ENCODE results near the gene PIH1D2. TPM values are rescaled to one million over a fixed set of nuclear protein-coding genes. Genes with fewer than 3 reads are reported as not detected.

Gene PIH1D2
- total RNA-seq, 4 donors from 2014 or later: 0.48 to 2.4 (median 1.8) TPM; not detected in 1

DNA sequence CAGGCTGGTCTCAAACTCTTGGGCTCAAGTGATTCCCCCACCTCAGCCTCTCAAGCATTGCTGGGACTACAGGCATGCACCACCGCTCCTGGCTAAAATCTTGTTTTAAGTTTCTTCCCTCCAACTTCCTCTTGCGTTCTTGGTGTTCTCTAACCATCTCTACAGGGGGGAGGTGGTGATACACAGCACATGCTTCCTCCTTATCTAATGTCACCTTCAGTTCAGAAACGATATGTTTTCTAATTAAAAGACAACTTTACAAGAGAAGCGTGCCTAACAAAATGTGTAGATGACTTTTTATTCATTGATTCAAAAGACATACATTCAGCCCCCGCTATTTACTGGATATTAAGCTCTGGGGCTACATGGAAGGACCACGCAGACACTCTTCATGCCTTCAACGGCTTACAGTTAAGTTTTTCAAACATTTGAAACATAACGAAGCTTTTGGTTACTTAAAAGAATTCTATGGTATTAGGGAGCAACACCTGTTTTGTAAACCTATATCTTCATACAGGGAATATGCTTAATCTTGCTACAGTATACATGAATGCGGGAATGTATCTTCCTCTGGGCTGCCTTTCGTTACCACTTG is 49.5 kb downstream of the PIH1D2 start:
- TF ChIP-seq, protein P1, sequence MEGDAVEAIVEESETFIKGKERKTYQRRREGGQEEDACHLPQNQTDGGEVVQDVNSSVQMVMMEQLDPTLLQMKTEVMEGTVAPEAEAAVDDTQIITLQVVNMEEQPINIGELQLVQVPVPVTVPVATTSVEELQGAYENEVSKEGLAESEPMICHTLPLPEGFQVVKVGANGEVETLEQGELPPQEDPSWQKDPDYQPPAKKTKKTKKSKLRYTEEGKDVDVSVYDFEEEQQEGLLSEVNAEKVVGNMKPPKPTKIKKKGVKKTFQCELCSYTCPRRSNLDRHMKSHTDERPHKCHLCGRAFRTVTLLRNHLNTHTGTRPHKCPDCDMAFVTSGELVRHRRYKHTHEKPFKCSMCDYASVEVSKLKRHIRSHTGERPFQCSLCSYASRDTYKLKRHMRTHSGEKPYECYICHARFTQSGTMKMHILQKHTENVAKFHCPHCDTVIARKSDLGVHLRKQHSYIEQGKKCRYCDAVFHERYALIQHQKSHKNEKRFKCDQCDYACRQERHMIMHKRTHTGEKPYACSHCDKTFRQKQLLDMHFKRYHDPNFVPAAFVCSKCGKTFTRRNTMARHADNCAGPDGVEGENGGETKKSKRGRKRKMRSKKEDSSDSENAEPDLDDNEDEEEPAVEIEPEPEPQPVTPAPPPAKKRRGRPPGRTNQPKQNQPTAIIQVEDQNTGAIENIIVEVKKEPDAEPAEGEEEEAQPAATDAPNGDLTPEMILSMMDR (IDR thresholded peaks at IDR 0.05): no peak
- ATAC-seq (ENCODE audit: low FRiP score) (no peak), DNase-seq (ENCODE audit: low spot score) (no peak)

DNA sequence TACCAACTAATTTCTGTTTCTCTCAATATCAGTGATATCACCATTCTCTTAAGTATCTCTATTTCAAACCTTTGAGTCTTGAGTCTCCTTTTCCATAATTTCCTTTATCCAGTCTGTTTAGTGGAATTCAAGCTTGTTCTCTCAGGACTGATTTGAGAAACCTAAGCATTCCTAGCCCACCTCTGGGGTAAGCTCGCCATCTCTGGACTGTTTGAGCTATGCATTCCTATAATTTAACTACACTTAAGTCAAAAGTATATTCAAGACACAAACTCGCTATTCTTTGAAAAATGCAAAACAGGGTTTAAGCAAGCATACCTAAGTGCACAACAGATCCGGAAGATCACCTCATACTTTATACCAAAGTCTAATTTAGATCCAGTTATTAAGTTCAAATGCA is 50.7 kb downstream of the PIH1D2 start:
- no peak for DNase-seq (ENCODE audit: low spot score)
- no peak for ATAC-seq (ENCODE audit: low FRiP score)
- TF ChIP-seq, protein P1 (IDR thresholded peaks at IDR 0.05): no peak

DNA sequence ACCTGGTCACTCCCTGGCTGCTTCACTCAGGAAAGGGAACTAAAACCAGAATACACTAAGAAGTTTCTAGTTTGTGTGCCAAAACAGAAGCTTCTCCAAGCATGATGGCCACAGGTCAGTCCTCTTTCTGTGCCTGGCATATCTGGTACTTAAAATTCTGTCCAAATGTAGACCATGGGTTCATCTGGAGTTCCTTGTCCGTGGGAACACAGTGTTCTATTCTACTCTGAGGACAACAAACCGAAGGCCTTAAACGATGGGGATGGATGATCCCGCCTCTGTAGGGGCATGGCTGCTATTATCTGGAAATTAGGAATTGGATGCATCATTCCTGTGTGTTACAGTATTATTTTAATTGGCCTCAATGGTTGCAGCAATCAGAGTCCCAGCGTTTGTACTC is 54.8 kb downstream of the PIH1D2 start:
- TF ChIP-seq, protein P1 (IDR thresholded peaks at IDR 0.05): no peak
- DNase-seq (ENCODE audit: low spot score) (no peak), ATAC-seq (ENCODE audit: low FRiP score) (no peak)

Small RNA genes lying within 50 kb of the gene (small RNA-seq; reads per million reads assigned to genes)
- not detected for gene AP000907.3
- not detected for gene RNU6-893P

Other genes starting within 250 kb of the PIH1D2 start
- gene ALG9, start 202.4 kb downstream of the PIH1D2 start, total RNA-seq: 100 to 1,000 TPM in 1 of 4 donors, 10 to 100 TPM in 3; 21.0 to 168 (median 34.7) TPM
- gene FDXACB1, start 194.9 kb downstream of the PIH1D2 start, total RNA-seq: 1 to 10 TPM; 1.1 to 2.7 (median 1.6) TPM
- 10 to 100 TPM; 12.2 to 40.0 (median 20.2) TPM for gene CFAP68, start 194.5 kb downstream of the PIH1D2 start, total RNA-seq
- gene CRYAB, start 162.2 kb downstream of the PIH1D2 start, total RNA-seq: 1,000 to 10,000 TPM in 1 of 4 donors, 100 to 1,000 TPM in 2, 10 to 100 TPM in 1; 82.4 to 1,340 (median 304) TPM
- 1 to 10 TPM in 2 of 4 donors, not detected in 2; 3.1 to 4.6 TPM for gene HSPB2, start 161.3 kb downstream of the PIH1D2 start, total RNA-seq
- 1 to 10 TPM in 3 of 4 donors, not detected in 1; 3.4 to 7.9 (median 7.5) TPM for gene C11orf52, start 155.1 kb downstream of the PIH1D2 start, total RNA-seq
- 10 to 100 TPM; 36.4 to 79.3 (median 40.7) TPM for gene DIXDC1, start 136.7 kb downstream of the PIH1D2 start, total RNA-seq
- gene DLAT, start 48.6 kb downstream of the PIH1D2 start, total RNA-seq: 10 to 100 TPM; 20.5 to 61.6 (median 36.1) TPM
- gene NKAPD1, start 282 bp upstream of the PIH1D2 start, total RNA-seq: 10 to 100 TPM; 11.0 to 15.4 (median 11.1) TPM
- gene TIMM8B, start 12.7 kb upstream of the PIH1D2 start, total RNA-seq: 10 to 100 TPM; 31.5 to 37.1 (median 33.9) TPM
- gene SDHD, start 12.9 kb upstream of the PIH1D2 start, total RNA-seq: 100 to 1,000 TPM in 2 of 4 donors, 10 to 100 TPM in 2; 85.0 to 145 (median 104) TPM
- gene IL18, start 90.1 kb upstream of the PIH1D2 start, total RNA-seq: 10 to 100 TPM; 10.4 to 70.9 (median 30.8) TPM
- under 1 TPM in 1 of 4 donors, not detected in 3; 0.96 TPM for gene TEX12, start 93.4 kb upstream of the PIH1D2 start, total RNA-seq
- 10 to 100 TPM in 3 of 4 donors, 1 to 10 TPM in 1; 4.4 to 33.6 (median 18.3) TPM for gene BCO2, start 101.5 kb upstream of the PIH1D2 start, total RNA-seq
- gene PTS, start 152.4 kb upstream of the PIH1D2 start, total RNA-seq: 10 to 100 TPM; 25.8 to 38.0 (median 34.4) TPM
- gene PLET1, start 186.8 kb upstream of the PIH1D2 start, total RNA-seq: not detected

Measured in omental fat pad (tissue), 4 donors.